H9 (cell line): ENCODE measurements around the gene ANO2. TPM values are rescaled to one million over a fixed set of nuclear protein-coding genes. Genes with fewer than 3 reads are reported as not detected.

Experiments used
- DNase-seq: peaks from one replicate; pipeline ENCODE4 v3.0.0-alpha.2; 2017
- H2AFZ ChIP-seq: one replicate; pipeline ENCODE4 v1.6.1; 2013; ENCODE audit warnings: mild to moderate bottlenecking, low read length, control low read depth, moderate library complexity
- H2AK5ac ChIP-seq: 2 replicates; pipeline ENCODE4 v1.6.1; 2013; ENCODE audit warnings: low read length, control low read depth, mixed read lengths; ENCODE audit not compliant: insufficient read length
- H2BK120ac ChIP-seq: one replicate; pipeline ENCODE4 v1.6.1; 2013; ENCODE audit warnings: low read depth, mild to moderate bottlenecking, low read length, control low read depth, inconsistent platforms; ENCODE audit not compliant: poor library complexity, severe bottlenecking
- H2BK12ac ChIP-seq: 2 replicates; pipeline ENCODE4 v1.6.1; 2013; ENCODE audit warnings: low read length, control low read depth, mixed read lengths, low read depth; ENCODE audit not compliant: insufficient read length
- H2BK15ac ChIP-seq: 2 replicates; pipeline ENCODE4 v1.6.1; 2013; ENCODE audit warnings: low read depth, low read length, control low read depth
- H2BK20ac ChIP-seq: one replicate; pipeline ENCODE4 v1.6.1; 2013; ENCODE audit warnings: low read depth, mild to moderate bottlenecking, low read length, control low read depth, inconsistent platforms; ENCODE audit not compliant: poor library complexity, severe bottlenecking
- H2BK5ac ChIP-seq: 2 replicates; pipeline ENCODE4 v1.6.1; 2013; ENCODE audit warnings: low read length, control low read depth, mixed read lengths; ENCODE audit not compliant: insufficient read length
- H3K14ac ChIP-seq: 2 replicates; pipeline ENCODE4 v1.6.1; 2013; ENCODE audit warnings: low read length, control low read depth; ENCODE audit not compliant: insufficient read depth
- H3K18ac ChIP-seq: 2 replicates; pipeline ENCODE4 v1.6.1; 2013; ENCODE audit warnings: low read depth, mild to moderate bottlenecking, mixed read lengths, low read length, control low read depth; ENCODE audit not compliant: insufficient read length
- H3K23ac ChIP-seq: 2 replicates; pipeline ENCODE4 v1.6.1; 2013; ENCODE audit warnings: low read length, control low read depth, mixed read lengths, low read depth; ENCODE audit not compliant: insufficient read length
- H3K23me2 ChIP-seq: 2 replicates; pipeline ENCODE4 v1.6.1; 2013; ENCODE audit warnings: low read depth, mild to moderate bottlenecking, mixed read lengths, low read length, control low read depth; ENCODE audit not compliant: insufficient read length, poor library complexity, severe bottlenecking
- H3K27ac ChIP-seq: 2 replicates; pipeline ENCODE4 v1.5.1; 2013; ENCODE audit warnings: low read length, control low read depth, mixed read lengths, low read depth; ENCODE audit not compliant: insufficient read length
- H3K27me3 ChIP-seq: 2 replicates; pipeline ENCODE4 v1.6.1; 2013; ENCODE audit warnings: low read length, control low read depth, inconsistent platforms; ENCODE audit not compliant: insufficient read depth
- H3K4ac ChIP-seq: 2 replicates; pipeline ENCODE4 v1.6.1; 2013; ENCODE audit warnings: low read depth, mild to moderate bottlenecking, control low read depth, inconsistent platforms, low read length, moderate library complexity
- H3K4me1 ChIP-seq: 2 replicates; pipeline ENCODE4 v1.6.1; 2013; ENCODE audit warnings: low read length, control low read depth, inconsistent platforms; ENCODE audit not compliant: insufficient read depth
- H3K4me2 ChIP-seq: 2 replicates; pipeline ENCODE4 v1.6.1; 2013; ENCODE audit warnings: low read length, control low read depth, mixed read lengths; ENCODE audit not compliant: insufficient read length, insufficient read depth
- H3K56ac ChIP-seq: 2 replicates; pipeline ENCODE4 v1.6.1; 2013; ENCODE audit warnings: low read depth, mild to moderate bottlenecking, mixed read lengths, low read length, control low read depth; ENCODE audit not compliant: insufficient read length
- H3K79me1 ChIP-seq: 2 replicates; pipeline ENCODE4 v1.6.1; 2013; ENCODE audit warnings: low read depth, mild to moderate bottlenecking, moderate library complexity, low read length, control low read depth, inconsistent platforms; ENCODE audit not compliant: insufficient read depth, poor library complexity, severe bottlenecking
- H3K79me2 ChIP-seq: 2 replicates; pipeline ENCODE4 v1.6.1; 2013; ENCODE audit warnings: low read length, control low read depth, inconsistent platforms; ENCODE audit not compliant: insufficient read depth
- H3K9ac ChIP-seq: 2 replicates; pipeline ENCODE4 v1.6.1; 2013; ENCODE audit warnings: low read length, control low read depth, mixed read lengths; ENCODE audit not compliant: insufficient read length; ENCODE audit errors: extremely low read depth
- H3K9me3 ChIP-seq: one replicate; pipeline ENCODE4 v1.6.1; 2013; ENCODE audit warnings: low read depth, low read length, inconsistent platforms; ENCODE audit not compliant: control insufficient read depth
- H3T11ph ChIP-seq: one replicate; pipeline ENCODE4 v1.6.1; 2013; ENCODE audit warnings: mild to moderate bottlenecking, low read length, control low read depth, inconsistent platforms
- H4K20me1 ChIP-seq: one replicate; pipeline ENCODE4 v1.6.1; 2013; ENCODE audit not compliant: control insufficient read depth, insufficient read length, insufficient read depth
- H4K5ac ChIP-seq: 2 replicates; pipeline ENCODE4 v1.6.1; 2013; ENCODE audit warnings: low read depth, mild to moderate bottlenecking, mixed read lengths, low read length, control low read depth; ENCODE audit not compliant: insufficient read length
- H4K8ac ChIP-seq: replicated peaks from 2 replicates; pipeline ENCODE4 v1.6.1; 2013; ENCODE audit warnings: low read length, control low read depth, mixed read lengths, low read depth; ENCODE audit not compliant: insufficient read length
- H4K91ac ChIP-seq: 2 replicates; pipeline ENCODE4 v1.6.1; 2013; ENCODE audit warnings: low read depth, mild to moderate bottlenecking, moderate library complexity, mixed read lengths, low read length, control low read depth; ENCODE audit not compliant: insufficient read length
- H3K27ac Mint-ChIP-seq, 3 experiments: 2 replicates in 2 of 3; 3 replicates in 1 of 3; pipeline ENCODE4 v1.8.0; 2020 to 2021; ENCODE audit warnings: mixed read lengths in 3 of 3, mild to moderate bottlenecking in 1 of 3, moderate library complexity in 1 of 3
- H3K27me3 Mint-ChIP-seq: 2 replicates; pipeline ENCODE4 v1.8.0; 2021; ENCODE audit warnings: low read depth, mild to moderate bottlenecking, moderate library complexity, mixed read lengths
- H3K36me3 Mint-ChIP-seq, 3 experiments: 2 replicates in 2 of 3; 3 replicates in 1 of 3; pipeline ENCODE4 v1.8.0; 2020 to 2021; ENCODE audit warnings: low read depth in 3 of 3, mixed read lengths in 3 of 3; ENCODE audit not compliant: insufficient read depth in 1 of 3
- H3K4me1 Mint-ChIP-seq, 2 experiments: 2 replicates each; pipeline ENCODE4 v1.8.0; 2020; ENCODE audit warnings: mixed read lengths in 2 of 2
- H3K4me3 Mint-ChIP-seq, 2 experiments: 2 replicates in 1 of 2; 3 replicates in 1 of 2; pipeline ENCODE4 v1.8.0; 2020 to 2021; ENCODE audit warnings: mild to moderate bottlenecking in 2 of 2, mixed read lengths in 2 of 2, moderate library complexity in 1 of 2
- H3K9me3 Mint-ChIP-seq, 2 experiments: 2 replicates in 1 of 2; 3 replicates in 1 of 2; pipeline ENCODE4 v1.8.0; 2020; ENCODE audit warnings: mild to moderate bottlenecking in 2 of 2, mixed read lengths in 2 of 2, moderate library complexity in 1 of 2
- WGBS: extraction: QIAGEN DNeasy Blood & Tissue Kit; methylation state at CpG from one replicate; pipeline ENCODE4 v1.1.7; 2013; ENCODE audit warnings: missing lambda C conversion rate, low lambda C conversion rate, mixed read lengths; ENCODE audit not compliant: insufficient read length; ENCODE audit errors: extremely low coverage; 5-methylcytosine and 5-hydroxymethylcytosine counted together
- total RNA-seq: library from RNA; stranded (reverse); gene quantifications from 2 replicates; pipeline ENCODE4 v1.2.1, GENCODE V29; 2021
- TF ChIP-seq, protein P1 (sequence below): fragments of 200-600 bp; sonication (generic); conservative IDR thresholded peaks from 3 replicates; pipeline ENCODE4 v1.8.0; 2021; ENCODE audit warnings: antibody characterized with exemption, mild to moderate bottlenecking

ANO2 gene
- total RNA-seq, 1 experiment from 2014 or later: 3.8 TPM

DNA sequence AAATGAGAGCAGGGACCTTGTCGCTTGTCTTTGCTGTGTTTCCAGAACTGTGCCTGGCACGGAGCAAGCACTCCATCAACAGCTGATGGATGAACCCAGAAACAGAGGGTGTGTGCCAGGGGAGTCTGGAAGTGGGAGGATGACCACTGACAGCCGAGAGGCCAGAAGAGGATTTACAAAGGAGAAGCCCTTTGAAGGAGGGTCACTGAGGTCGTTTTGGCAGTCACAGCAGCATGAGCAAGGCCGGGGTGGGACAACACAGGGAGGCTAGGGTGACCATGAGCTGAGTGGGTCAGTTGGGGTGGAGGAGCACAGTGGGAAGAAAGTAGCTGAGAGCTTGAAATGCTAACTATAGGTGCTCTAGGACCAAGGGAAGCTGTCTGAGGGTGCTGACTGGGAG is 313.6 kb downstream of the ANO2 start:
- H4K91ac ChIP-seq: no peak overlapping the region
- no peak overlapping the region for H4K8ac ChIP-seq
- H2BK5ac ChIP-seq: no peak overlapping the region
- TF ChIP-seq, protein P1, sequence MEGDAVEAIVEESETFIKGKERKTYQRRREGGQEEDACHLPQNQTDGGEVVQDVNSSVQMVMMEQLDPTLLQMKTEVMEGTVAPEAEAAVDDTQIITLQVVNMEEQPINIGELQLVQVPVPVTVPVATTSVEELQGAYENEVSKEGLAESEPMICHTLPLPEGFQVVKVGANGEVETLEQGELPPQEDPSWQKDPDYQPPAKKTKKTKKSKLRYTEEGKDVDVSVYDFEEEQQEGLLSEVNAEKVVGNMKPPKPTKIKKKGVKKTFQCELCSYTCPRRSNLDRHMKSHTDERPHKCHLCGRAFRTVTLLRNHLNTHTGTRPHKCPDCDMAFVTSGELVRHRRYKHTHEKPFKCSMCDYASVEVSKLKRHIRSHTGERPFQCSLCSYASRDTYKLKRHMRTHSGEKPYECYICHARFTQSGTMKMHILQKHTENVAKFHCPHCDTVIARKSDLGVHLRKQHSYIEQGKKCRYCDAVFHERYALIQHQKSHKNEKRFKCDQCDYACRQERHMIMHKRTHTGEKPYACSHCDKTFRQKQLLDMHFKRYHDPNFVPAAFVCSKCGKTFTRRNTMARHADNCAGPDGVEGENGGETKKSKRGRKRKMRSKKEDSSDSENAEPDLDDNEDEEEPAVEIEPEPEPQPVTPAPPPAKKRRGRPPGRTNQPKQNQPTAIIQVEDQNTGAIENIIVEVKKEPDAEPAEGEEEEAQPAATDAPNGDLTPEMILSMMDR: no peak
- no peak overlapping the region for H3K23ac ChIP-seq
- H2BK120ac ChIP-seq: no peak overlapping the region
- no peaks in the 10 kb centered on the region for H3K79me1 ChIP-seq
- H3K4me2 ChIP-seq: no peak overlapping the region
- H3K9ac ChIP-seq: no peak overlapping the region
- no peak overlapping the region for H3T11ph ChIP-seq
- no peak for DNase-seq
- no peak overlapping the region for H2AK5ac ChIP-seq
- H3K9me3 ChIP-seq: no peaks in the 10 kb centered on the region
- H3K4me3 Mint-ChIP-seq: no peak overlapping the region
- H3K23me2 ChIP-seq: no peaks in the 10 kb centered on the region
- no peak overlapping the region for H2BK20ac ChIP-seq
- H4K20me1 ChIP-seq: no peaks in the 10 kb centered on the region
- no CpG with 5 or more reads among the region's 5 CpGs for WGBS
- peaks cover 0 to 6% of the 10 kb centered on the region in 2 experiments; a peak in 1 of 4 replicates for H3K4me1 Mint-ChIP-seq
- no peaks in the 10 kb centered on the region for H3K79me2 ChIP-seq
- H3K36me3 Mint-ChIP-seq: no peaks in the 10 kb centered on the region
- peaks cover 4% of the 10 kb centered on the region for H3K27me3 Mint-ChIP-seq
- H2AFZ ChIP-seq: no peak overlapping the region
- H4K5ac ChIP-seq: no peak overlapping the region
- no peaks in the 10 kb centered on the region for H3K9me3 Mint-ChIP-seq
- H3K18ac ChIP-seq: no peak overlapping the region
- no peak overlapping the region for H2BK12ac ChIP-seq
- H3K56ac ChIP-seq: no peak overlapping the region
- H3K4ac ChIP-seq: no peak overlapping the region
- H2BK15ac ChIP-seq: no peak overlapping the region
- H3K14ac ChIP-seq: no peak overlapping the region
- no peaks in the 10 kb centered on the region for H3K27me3 ChIP-seq
- no peaks in the 10 kb centered on the region for H3K4me1 ChIP-seq
- H3K27ac ChIP-seq: no peak overlapping the region
- H3K27ac Mint-ChIP-seq: no peak overlapping the region; a peak in 1 of 7 replicates
